CD14-positive monocyte (primary cell): ENCODE measurements around the gene ABAT. TPM values are rescaled to one million over a fixed set of nuclear protein-coding genes. Genes with fewer than 3 reads are reported as not detected.

ENCODE experiments used
- DNase-seq, 3 donors: peaks; one replicate each; pipeline ENCODE4 v3.0.0-alpha.2; 2011 to 2022
- H2AFZ ChIP-seq: 2 replicates; pipeline ENCODE4 v1.6.0; 2012; ENCODE audit warnings: mild to moderate bottlenecking, low read depth, low read length, inconsistent platforms; ENCODE audit not compliant: insufficient read depth, poor library complexity, severe bottlenecking
- H3K27ac ChIP-seq, 2 donors: 1 replicate in 1 of 2; 2 replicates in 1 of 2; pipeline ENCODE4 v1.5.1; 2012 to 2013; ENCODE audit warnings: low read length in 2 of 2, control low read depth in 1 of 2, inconsistent platforms in 1 of 2, low read depth in 1 of 2, mild to moderate bottlenecking in 1 of 2
- H3K27me3 ChIP-seq, 2 donors: one replicate each; pipeline versions ENCODE4 v1.6.0 to v1.6.1; 2011 to 2013; ENCODE audit warnings: low read length in 2 of 2; ENCODE audit not compliant: control insufficient read depth in 2 of 2, insufficient read depth in 2 of 2
- H3K36me3 ChIP-seq, 2 donors: replicated peaks in 1 of 2; 1 replicate in 1 of 2; 2 replicates in 1 of 2; pipeline versions ENCODE4 v1.5.1 to v1.6.1; 2012 to 2013; ENCODE audit warnings: low read length in 2 of 2, control low read depth in 1 of 2, inconsistent platforms in 1 of 2, mild to moderate bottlenecking in 1 of 2; ENCODE audit not compliant: insufficient read depth in 2 of 2, control insufficient read depth in 1 of 2
- H3K4me1 ChIP-seq, 2 donors: 1 replicate in 1 of 2; 2 replicates in 1 of 2; pipeline versions ENCODE4 v1.5.1 to v1.6.1; 2012 to 2013; ENCODE audit warnings: low read length in 2 of 2, control low read depth in 1 of 2, inconsistent platforms in 1 of 2, mild to moderate bottlenecking in 1 of 2, moderate library complexity in 1 of 2; ENCODE audit not compliant: insufficient read depth in 2 of 2, control insufficient read depth in 1 of 2
- H3K4me2 ChIP-seq: replicated peaks from 2 replicates; pipeline ENCODE3; 2012; ENCODE audit warnings: low read length, moderate library complexity, mild to moderate bottlenecking; ENCODE audit not compliant: poor library complexity, severe bottlenecking; ENCODE audit errors: extremely low read depth
- H3K4me3 ChIP-seq, 3 experiments: fragments of 200-600 bp in 1 of 3; sonication (generic) in 1 of 3; replicated peaks in 1 of 3; 1 replicate in 2 of 3; 2 replicates in 1 of 3; pipeline ENCODE4 v1.5.1; 2011 to 2013; ENCODE audit warnings: low read length in 3 of 3, mild to moderate bottlenecking in 3 of 3, control low read depth in 2 of 3, low read depth in 2 of 3, inconsistent platforms in 1 of 3, moderate library complexity in 1 of 3
- H3K79me2 ChIP-seq: 2 replicates; pipeline ENCODE4 v1.6.0; 2012; ENCODE audit warnings: mild to moderate bottlenecking, control low read depth, inconsistent platforms, low read length, moderate library complexity; ENCODE audit not compliant: insufficient read depth
- H3K9ac ChIP-seq: 2 replicates; pipeline ENCODE4 v1.6.0; 2017; ENCODE audit warnings: low read length, mild to moderate bottlenecking; ENCODE audit not compliant: insufficient read depth, poor library complexity, severe bottlenecking
- H3K9me3 ChIP-seq, 2 donors: replicated peaks in 1 of 2; 1 replicate in 1 of 2; 2 replicates in 1 of 2; pipeline versions ENCODE4 v1.5.1 to v1.6.1; 2012 to 2013; ENCODE audit warnings: low read length in 2 of 2, control low read depth in 1 of 2; ENCODE audit not compliant: control insufficient read depth in 1 of 2, insufficient read depth in 1 of 2
- H4K20me1 ChIP-seq: 2 replicates; pipeline ENCODE4 v1.6.0; 2012; ENCODE audit warnings: mild to moderate bottlenecking, low read length, control low read depth, moderate library complexity; ENCODE audit not compliant: insufficient read depth
- H3K27ac Mint-ChIP-seq, 7 donors: one replicate each; pipeline ENCODE4 v1.8.0; 2020; ENCODE audit warnings: mild to moderate bottlenecking in 7 of 7, mixed read lengths in 7 of 7, moderate library complexity in 6 of 7, inconsistent platforms in 2 of 7
- H3K27me3 Mint-ChIP-seq, 3 donors: one replicate each; pipeline ENCODE4 v1.8.0; 2021 to 2022; ENCODE audit warnings: low read depth in 3 of 3, mild to moderate bottlenecking in 3 of 3, mixed read lengths in 3 of 3, moderate library complexity in 3 of 3, inconsistent platforms in 1 of 3
- H3K36me3 Mint-ChIP-seq, 2 donors: one replicate each; pipeline ENCODE4 v1.8.0; 2020; ENCODE audit warnings: mixed read lengths in 2 of 2, inconsistent platforms in 1 of 2, mild to moderate bottlenecking in 1 of 2
- H3K4me1 Mint-ChIP-seq: one replicate; pipeline ENCODE4 v1.8.0; 2020; ENCODE audit warnings: mild to moderate bottlenecking, mixed read lengths
- H3K4me3 Mint-ChIP-seq, 2 donors: one replicate each; pipeline ENCODE4 v1.8.0; 2020; ENCODE audit warnings: mild to moderate bottlenecking in 2 of 2, mixed read lengths in 2 of 2, moderate library complexity in 1 of 2
- H3K9me3 Mint-ChIP-seq, 7 donors: one replicate each; pipeline ENCODE4 v1.8.0; 2020 to 2022; ENCODE audit warnings: mixed read lengths in 7 of 7, mild to moderate bottlenecking in 6 of 7, moderate library complexity in 6 of 7, inconsistent platforms in 2 of 7
- WGBS: methylation state at CpG from one replicate; pipeline ENCODE4 v1.1.5; 2013; ENCODE audit warnings: missing lambda C conversion rate; ENCODE audit not compliant: insufficient coverage; 5-methylcytosine and 5-hydroxymethylcytosine counted together
- intact Hi-C, 2 donors: fragments of 100-400 bp; cut with micrococcal nuclease; formaldehyde crosslinking; loops; one replicate each; pipeline versions ENCODE4 v1.15.0 to v1.15.1; 2023
- polyA plus RNA-seq, 3 donors: library from polyadenylated mRNA; depleted of rRNA in 1 of 3; unstranded in 2 of 3; stranded (reverse) in 1 of 3; fragments of 300-500 nt in 2 of 3; fragments of >200 nt in 1 of 3; fragmentation: Illumina TruSeq in 2 of 3; gene quantifications; 1 replicate in 2 of 3; 2 replicates in 1 of 3; pipeline ENCODE4 v1.2.3, GENCODE V29; 2012 to 2021
- TF ChIP-seq, protein P1 (sequence below): fragments of 200-600 bp; IDR thresholded peaks from one replicate; pipeline ENCODE4 v1.8.0; 2022; ENCODE audit warnings: antibody characterized with exemption, mild to moderate bottlenecking

The ABAT gene
- polyA plus RNA-seq, 3 donors, result 4.9 to 11.8 (median 8.7) TPM

DNA sequence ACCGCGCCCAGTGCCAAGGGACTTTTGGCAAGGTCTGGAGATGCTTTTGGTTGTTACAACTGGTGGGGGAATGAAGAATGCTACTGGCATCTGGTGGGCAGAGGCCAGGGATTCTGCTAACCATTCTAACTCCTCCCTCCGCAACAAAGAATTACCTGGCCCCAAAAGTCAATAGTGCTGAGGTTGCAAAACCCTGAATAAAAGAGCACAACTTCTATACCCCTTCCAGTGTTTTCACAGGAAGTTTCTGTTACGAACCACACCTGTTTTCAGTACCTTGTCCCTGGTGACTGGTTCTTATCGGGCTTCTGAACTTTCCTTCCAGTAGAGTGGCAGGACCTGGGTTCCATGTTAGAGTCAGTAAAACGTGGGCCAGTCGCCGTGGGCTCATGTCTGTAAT, 17.3 kb downstream of the ABAT start:
- peaks cover 11 to 15% of the 10 kb centered on the region in 2 donors for H3K9me3 ChIP-seq
- Mint-ChIP-seq H3K4me1 (no peaks in the 10 kb centered on the region), H3K36me3 (peaks cover 32 to 47% of the 10 kb centered on the region in 2 donors)

DNA sequence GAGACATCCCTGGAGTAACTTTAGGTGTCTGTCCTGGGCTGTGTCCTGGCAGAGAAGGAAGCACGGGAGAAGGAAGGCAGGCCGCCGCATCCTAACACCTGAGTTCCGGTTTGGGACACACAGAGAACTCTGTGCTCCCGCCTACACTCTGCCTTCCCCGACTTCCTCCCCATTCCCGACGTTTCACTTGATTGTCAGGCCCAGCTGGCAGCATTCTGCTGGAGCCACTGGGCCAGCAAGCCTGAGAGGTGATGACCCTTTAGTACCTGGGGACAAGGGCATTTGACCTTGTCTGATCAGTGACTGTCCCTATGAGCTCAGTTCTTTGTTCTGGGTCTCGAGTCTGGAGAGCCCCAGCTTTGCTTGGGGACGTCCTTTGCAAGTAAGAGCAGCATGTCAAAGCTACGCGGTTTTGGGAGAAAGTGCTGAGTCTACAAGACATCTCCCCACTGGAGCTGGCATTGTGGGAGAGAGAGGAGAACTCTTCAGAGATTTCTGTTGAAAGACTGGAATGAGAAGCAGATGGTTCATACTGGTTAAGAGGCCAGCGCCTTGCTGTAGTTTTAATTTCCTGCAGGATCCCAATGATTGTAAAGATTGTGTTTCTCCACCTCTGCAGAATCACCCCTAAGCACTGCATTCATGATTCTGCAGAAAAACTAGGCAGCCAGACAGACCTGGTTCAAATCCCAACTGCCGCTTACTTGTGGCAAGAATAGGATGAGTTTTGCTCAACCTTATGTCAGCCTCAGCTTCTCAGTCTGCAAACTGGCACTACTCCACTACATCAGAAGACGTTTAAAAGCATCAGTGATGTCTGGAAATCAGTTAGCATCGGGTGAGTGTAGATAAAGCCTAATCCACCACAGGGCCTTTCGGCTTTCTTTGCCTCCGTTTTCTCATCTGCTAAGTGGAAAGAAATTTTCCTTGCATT, 20.6 kb downstream of the ABAT start:
- H4K20me1 ChIP-seq, result no peaks in the 10 kb centered on the region
- no peak overlapping the region for H3K27ac Mint-ChIP-seq
- H3K4me1 Mint-ChIP-seq, result peaks cover 2% of the 10 kb centered on the region
- H3K79me2 ChIP-seq, result no peaks in the 10 kb centered on the region
- H3K4me3 ChIP-seq, result no peak overlapping the region
- H3K9ac ChIP-seq, result no peak overlapping the region
- WGBS, result 95% methylated on average over 9 of the region's 18 CpGs
- no peak for DNase-seq
- H3K27ac ChIP-seq, result no peak overlapping the region
- peaks cover 33 to 44% of the 10 kb centered on the region in 2 donors for H3K36me3 Mint-ChIP-seq
- TF ChIP-seq, protein P1, sequence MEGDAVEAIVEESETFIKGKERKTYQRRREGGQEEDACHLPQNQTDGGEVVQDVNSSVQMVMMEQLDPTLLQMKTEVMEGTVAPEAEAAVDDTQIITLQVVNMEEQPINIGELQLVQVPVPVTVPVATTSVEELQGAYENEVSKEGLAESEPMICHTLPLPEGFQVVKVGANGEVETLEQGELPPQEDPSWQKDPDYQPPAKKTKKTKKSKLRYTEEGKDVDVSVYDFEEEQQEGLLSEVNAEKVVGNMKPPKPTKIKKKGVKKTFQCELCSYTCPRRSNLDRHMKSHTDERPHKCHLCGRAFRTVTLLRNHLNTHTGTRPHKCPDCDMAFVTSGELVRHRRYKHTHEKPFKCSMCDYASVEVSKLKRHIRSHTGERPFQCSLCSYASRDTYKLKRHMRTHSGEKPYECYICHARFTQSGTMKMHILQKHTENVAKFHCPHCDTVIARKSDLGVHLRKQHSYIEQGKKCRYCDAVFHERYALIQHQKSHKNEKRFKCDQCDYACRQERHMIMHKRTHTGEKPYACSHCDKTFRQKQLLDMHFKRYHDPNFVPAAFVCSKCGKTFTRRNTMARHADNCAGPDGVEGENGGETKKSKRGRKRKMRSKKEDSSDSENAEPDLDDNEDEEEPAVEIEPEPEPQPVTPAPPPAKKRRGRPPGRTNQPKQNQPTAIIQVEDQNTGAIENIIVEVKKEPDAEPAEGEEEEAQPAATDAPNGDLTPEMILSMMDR, result no peak
- no peaks in the 10 kb centered on the region for H3K27me3 ChIP-seq
- H3K36me3 ChIP-seq, result peaks cover 0 to 6% of the 10 kb centered on the region in 2 donors
- H3K9me3 Mint-ChIP-seq, result peaks cover under 1 to 3% (median 1%) of the 10 kb centered on the region in 7 donors
- intact Hi-C loops, result no loop called here
- no peak overlapping the region for H3K4me3 Mint-ChIP-seq
- no peak overlapping the region for H2AFZ ChIP-seq
- peaks cover 2 to 3% of the 10 kb centered on the region in 2 donors for H3K9me3 ChIP-seq
- H3K4me2 ChIP-seq, result no peak overlapping the region
- H3K27me3 Mint-ChIP-seq, result peaks cover 0 to 3% (median 2%) of the 10 kb centered on the region in 3 donors
- H3K4me1 ChIP-seq, result no peaks in the 10 kb centered on the region

More for the DNA sequence above, 17.3 kb downstream of the ABAT start:
- TF ChIP-seq, protein P1, result no peak
- Histone ChIP-seq H3K79me2 (no peaks in the 10 kb centered on the region), H2AFZ (no peak overlapping the region), H4K20me1 (no peaks in the 10 kb centered on the region), H3K36me3 (peaks cover 4 to 13% of the 10 kb centered on the region in 2 donors), H3K4me2 (no peak overlapping the region), H3K9ac (no peak overlapping the region), H3K27me3 (no peaks in the 10 kb centered on the region), H3K4me3 (no peak overlapping the region), H3K27ac (no peak overlapping the region), H3K4me1 (no peaks in the 10 kb centered on the region)
- no peak overlapping the region for H3K4me3 Mint-ChIP-seq
- peaks cover 9 to 25% (median 15%) of the 10 kb centered on the region in 7 donors for H3K9me3 Mint-ChIP-seq
- 96% methylated on average over 4 of the region's 8 CpGs for WGBS
- intact Hi-C loops, result no loop called here
- DNase-seq, result no peak
- H3K27ac Mint-ChIP-seq, result no peak overlapping the region
- H3K27me3 Mint-ChIP-seq, result peaks cover 0 to 3% (median 0%) of the 10 kb centered on the region in 3 donors
